NOMO-1 treated with DMSO at 0.1 percent for 48 hours (cell line): ENCODE measurements around the gene SLC22A4.
A peak's percentile ranks its signal among the peaks of the same experiment; 100 is the strongest.

ENCODE experiments used
- DNase-seq: peaks from one replicate; lab custom pipeline; 2025; ENCODE audit not compliant: unreplicated experiment; lab: John Stamatoyannopoulos, UW

The SLC22A4 gene

DNA sequence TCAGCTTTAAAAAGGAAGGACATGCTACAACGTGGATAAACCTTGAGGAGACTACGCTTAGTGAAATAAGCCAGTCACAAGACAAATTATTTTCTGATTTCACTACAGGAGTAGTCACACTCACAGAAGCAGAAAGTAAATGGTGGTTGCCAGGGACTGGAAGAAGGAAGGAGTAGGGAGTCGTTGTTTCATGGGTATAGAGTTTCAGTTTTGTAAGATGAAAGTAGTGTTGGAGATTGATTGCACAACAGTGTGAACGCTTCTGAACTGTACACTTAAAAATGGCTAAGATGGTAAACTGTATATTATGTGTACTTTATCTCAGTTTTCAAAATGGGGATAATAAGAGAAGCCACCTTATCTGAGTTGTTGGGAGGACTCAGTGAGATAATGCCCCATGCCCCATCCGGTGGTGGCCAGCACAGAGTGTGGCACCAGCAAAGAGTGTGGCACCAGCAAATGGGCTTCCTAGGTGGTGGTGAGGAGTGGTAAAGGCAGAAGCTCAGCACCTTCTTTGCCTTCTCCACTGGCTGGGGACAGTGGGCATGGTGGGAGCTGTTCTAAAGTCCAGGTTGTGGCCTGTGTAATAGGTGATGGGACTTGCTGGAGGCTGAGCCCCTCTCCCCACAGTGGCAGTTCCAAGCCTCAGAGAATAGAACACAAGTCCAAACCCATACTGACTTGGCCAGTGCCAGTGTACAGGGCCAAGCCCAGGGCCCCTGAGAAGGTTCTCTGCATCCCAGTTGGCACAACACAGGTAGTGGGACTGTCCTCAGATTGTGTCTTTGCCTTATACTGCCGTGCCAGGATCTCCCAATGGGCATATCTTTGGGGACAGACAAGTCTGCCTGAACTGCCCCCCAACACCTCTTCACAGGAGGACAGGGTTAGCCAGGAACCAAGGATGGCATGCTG is 4.4 kb downstream of the SLC22A4 start:
- DNase-seq = peak; percentile 85

- DNase-seq = no peak
Observed at GRCh38 chr5:132299917-132300316, 5.7 kb downstream of the SLC22A4 start.

DNA sequence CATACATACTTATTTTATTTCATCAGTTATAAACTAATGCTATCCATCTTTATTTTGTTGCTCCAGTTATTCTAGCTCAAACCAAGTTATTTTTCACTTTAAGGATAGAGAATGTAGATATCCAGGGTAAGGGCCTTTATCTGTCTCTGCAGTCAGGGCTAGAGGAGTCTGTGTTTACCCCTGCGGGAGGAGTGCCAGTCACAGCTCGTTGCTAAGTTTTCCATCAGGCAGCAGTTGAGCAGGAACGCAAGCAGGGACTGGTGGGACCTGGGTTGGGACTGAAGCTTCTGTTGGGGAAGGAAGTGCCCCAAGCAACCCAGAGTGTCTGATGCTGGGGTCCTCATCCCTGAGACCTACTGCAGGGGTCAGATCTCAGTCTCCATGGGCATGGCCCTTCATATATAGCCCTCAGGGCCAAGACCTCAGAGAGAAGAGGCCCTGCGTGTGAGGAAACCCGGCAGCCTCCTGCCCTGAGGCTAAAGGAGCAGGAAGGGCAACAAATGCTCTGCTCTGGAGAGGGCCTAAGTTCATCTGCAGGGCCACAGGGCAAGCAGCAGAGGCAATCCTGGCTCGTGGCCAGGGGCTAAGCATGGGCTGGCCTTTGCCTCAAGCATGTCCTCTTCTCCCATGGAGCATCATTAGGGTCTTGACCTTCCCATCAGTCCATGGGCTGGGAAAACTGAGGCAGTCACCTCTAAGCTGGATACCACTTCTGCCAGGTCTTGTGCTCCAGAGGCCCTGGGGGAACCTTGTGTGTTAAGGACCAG is 6.6 kb downstream of the SLC22A4 start:
- no peak for DNase-seq

DNA sequence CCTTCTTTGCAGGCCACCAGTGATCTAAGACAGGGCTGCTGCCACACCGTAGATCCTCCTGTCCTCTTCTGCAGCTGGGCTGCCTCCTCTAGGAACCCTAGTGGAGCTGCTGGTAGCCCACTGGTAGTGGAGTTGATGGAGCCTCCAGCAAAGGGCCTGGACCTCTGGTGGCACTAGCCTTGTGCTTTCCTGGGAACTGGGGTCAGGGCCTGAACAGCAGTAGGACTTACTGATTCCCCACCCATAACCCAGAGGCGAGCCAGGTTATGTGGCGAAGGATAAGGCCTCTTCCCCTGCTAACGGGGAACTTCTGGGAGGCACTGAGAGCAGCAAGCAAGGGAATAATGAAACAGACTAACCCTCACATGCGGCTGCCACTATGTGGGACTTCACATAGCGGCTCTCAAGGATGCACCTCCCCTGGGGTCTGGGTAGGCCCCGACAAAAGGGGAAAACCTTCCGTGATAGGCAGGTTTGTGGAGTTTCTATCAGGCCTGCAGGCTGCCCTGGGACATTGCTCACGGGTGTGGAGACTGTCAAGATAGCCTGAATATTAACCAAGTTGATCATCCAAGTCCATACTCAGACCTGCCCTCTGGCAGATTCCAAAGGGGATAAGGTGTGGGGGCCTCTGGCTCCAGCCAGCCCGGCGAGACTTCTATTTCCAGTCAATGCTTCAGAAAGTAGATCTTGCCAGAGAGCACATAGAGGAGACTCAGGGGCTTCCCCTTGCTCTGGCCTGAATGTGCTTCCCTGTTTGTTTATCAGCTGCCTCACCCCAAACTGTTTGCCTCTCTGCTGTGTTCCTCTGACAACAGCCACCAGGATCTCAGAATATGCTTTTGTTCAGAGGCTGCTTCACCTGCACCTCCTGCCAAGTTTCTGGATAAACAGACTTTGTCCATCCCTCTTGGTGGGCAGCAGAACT is 7.4 kb downstream of the SLC22A4 start:
- no peak for DNase-seq

GRCh38 chr5:132302413-132302812 is 8.2 kb downstream of the SLC22A4 start:
- DNase-seq = no peak

- no peak for DNase-seq
Observed at GRCh38 chr5:132303589-132303988, 9.4 kb downstream of the SLC22A4 start.

GRCh38 chr5:132305420-132305819 is 11.2 kb downstream of the SLC22A4 start:
- no peak for DNase-seq

- DNase-seq = no peak
Observed at GRCh38 chr5:132308701-132309100, 14.5 kb downstream of the SLC22A4 start.

GRCh38 chr5:132309679-132310078 is 15.5 kb downstream of the SLC22A4 start:
- DNase-seq = no peak

DNA sequence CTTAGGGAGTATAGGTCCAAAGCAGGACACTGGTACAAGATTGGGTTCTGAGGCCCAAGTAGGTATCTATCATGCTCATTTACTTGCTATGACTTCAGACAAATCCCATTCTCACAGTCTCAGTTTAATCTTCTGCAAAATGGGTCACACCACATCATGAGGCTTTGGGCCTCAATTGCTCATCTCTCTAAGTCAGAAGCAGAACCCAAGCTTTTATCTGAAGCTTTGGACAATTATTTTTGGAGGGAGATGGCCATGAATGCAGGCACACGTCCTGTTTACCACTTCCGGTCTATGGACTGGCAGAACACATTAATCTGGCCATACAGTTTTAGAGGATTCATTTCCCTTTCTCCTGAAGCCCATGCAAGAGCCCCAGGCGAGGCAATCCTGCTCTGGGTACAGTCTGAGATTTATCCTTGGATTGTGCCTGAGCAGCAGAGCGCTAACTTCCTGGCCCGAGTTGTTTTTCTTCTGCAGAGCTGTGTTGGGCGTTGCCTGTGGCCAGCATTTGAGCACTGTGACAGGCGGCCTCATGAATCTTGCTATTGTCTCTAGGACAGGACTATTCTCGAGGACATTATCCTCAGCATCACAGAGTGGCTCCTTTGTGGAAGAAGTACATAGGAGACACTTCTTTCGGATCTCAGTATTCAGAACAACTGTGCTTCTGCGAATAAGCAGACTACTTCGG is 16.1 kb downstream of the SLC22A4 start:
- no peak for DNase-seq

- no peak for DNase-seq
Observed at GRCh38 chr5:132313366-132313765, 19.2 kb downstream of the SLC22A4 start.

GRCh38 chr5:132313961-132314432 is 19.8 kb downstream of the SLC22A4 start:
- no peak for DNase-seq

GRCh38 chr5:132315529-132316067 is 21.4 kb downstream of the SLC22A4 start:
- DNase-seq = no peak

GRCh38 chr5:132319975-132320374 is 25.8 kb downstream of the SLC22A4 start:
- DNase-seq = no peak

DNA sequence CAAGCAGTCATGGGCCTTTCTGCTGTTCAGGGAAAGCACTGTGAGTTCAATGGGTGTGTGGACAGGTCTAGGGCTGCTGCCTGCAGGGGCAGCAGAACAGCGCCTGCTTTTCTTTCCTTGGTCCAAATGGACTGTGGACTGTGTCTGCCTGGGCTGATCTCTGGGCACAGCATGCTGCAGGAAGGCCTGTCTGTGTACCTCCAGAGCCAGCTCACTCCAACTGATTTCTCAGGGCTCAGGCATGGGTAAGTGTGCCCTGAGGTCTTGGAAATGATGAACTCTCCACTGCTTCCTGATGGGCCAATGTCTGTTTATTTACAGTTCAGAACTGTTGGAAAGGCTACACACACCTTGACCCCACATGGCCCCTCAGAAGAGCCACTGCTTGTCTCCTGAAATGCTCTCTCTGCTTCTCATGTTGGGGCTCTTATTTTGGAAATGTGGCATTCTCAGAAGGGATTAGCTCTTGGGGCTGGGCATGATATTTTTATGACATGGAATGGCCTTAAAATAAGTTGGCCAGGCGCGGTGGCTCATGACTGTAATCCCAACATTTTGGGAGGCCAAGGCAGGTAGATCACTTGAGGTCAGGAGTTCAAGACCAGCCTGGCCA is 27.0 kb downstream of the SLC22A4 start:
- DNase-seq = no peak

GRCh38 chr5:132322266-132322665 is 28.1 kb downstream of the SLC22A4 start:
- no peak for DNase-seq

- DNase-seq = no peak
Observed at GRCh38 chr5:132323202-132323601, 29.0 kb downstream of the SLC22A4 start.

- no peak for DNase-seq
Observed at GRCh38 chr5:132325691-132326090, 31.5 kb downstream of the SLC22A4 start.

DNA sequence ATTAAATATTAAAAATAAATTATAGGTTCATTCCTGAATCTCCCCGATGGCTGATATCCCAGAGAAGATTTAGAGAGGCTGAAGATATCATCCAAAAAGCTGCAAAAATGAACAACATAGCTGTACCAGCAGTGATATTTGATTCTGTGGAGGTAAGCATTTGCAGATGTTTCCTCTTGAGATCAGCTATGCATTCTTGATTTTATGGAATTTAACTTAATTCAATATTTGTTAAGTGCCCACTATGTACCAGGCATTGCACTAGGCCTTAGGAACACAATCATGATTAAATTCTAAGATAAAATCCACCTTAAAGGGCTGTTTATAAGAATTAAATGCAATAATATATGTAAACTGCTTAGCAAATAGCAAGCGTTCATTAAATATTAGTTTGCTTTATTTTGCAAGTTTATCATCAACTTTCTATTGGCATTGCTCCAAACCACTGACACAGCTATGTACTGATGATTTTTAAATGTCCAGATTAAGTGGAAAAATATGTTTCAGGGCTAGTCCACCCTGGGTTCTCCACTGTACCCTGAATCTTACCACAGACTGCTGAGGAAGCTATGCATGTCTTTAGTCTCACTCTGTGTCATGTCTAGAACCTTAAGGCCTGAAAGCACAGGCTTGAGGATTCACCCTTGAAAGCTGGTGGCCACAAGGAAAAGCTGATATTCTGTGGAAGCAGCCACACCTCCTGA is 33.2 kb downstream of the SLC22A4 start:
- DNase-seq = no peak
